ENCODE measurements around the gene OOSP3.

- TF ChIP-seq CTCF (IDR thresholded peaks at IDR 0.05; ENCODE audit: low read depth, low read length) = no peak
- no peak for TF ChIP-seq POLR2A (IDR thresholded peaks at IDR 0.05; ENCODE audit: extremely low read depth, insufficient read length)
- TF ChIP-seq MAX (IDR thresholded peaks at IDR 0.05; ENCODE audit: low read depth, low read length) = no peak
- no peak for TF ChIP-seq MYC (IDR thresholded peaks at IDR 0.05; ENCODE audit: low read depth, low read length)
These were observed 45.2 kb downstream of the OOSP3 start for GRCh38 chr11:59923813-59924212.

All from NB4 (cell line).